GM19455 (cell line): ENCODE data around the gene DCAF15.

Experiments
- ATAC-seq: cut with Tn5 transposase; IDR thresholded peaks from one replicate; pipeline ENCODE4 v1.9.1; 2021; ENCODE audit not compliant: unreplicated experiment

DCAF15 gene

DNA sequence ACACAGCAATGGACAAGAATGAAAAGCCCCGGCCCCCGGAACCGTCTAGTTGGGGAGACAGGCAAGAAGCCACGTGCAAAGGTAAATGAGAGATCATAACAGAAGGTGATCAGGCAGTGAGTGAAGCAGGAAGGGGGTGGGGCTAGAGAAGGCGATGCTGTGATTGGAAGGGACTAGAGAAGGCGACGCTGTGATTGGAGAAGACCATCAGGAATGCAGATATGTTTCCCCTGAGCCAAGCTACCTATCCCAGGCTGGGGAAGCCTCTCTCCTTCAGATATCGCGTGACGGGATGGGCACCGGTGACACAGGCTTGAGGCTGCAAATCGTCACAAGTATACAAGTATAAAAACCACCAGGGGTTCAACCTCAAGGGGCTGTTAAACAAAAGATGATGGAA lies 21.8 kb downstream of the DCAF15 start:
- no peak for ATAC-seq

DNA sequence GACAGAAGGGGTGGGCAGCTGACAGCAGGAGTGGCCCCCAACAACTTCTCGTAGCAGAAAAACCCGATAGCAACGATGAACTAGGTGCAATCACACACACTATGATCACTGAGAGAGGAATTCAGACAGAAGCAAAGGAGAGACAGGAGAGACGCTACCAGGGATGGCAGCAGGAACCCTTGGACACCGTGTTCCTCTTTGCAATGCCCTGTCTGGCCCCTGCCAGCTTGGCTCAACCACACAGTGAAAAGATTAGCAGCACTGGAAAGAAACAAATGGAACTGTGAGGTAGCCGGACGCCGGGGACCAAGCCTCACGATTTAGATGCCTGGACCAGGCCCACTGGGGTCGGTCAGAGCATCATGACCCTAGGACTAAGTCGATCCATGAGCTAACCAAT lies 23.6 kb downstream of the DCAF15 start:
- no peak for ATAC-seq

DNA sequence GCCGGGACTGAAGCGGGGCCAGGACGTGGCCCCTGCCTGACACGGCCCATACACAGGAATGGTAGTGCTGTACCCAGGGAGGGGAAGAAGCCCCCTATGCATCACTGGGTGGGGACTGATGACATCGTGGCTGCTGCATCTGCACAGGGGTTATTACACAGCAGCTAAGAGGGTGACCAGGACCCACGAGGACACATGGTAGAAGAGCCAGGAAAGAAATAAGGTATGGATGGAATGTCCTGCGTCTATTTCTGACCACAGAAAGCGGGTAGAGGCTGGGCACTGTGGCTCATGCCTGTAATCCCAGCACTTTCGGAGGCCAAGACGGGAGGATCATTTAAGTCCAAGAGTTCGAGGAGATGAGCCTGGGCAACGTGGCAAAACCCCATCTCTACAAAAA lies 24.1 kb downstream of the DCAF15 start:
- no peak for ATAC-seq

DNA sequence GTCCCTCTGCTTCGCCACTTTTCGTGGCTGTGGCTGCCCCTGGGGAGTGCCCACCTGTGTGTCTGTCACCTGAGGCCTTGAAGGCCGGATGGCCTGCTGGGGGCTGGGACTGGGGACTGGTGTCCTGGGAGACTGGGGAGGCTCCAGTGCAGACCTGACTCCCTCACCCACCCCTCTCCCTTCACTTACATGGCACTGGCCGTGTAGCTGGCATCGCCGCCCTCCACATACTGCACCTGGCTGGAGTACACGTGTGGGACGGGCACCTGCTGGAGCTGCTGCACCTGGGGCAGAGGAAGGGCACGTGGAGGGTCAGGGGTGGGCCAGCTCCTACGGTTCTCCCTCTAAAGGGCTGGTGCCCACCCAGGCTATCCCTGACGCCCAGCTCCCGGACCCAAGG lies 25.5 kb downstream of the DCAF15 start:
- ATAC-seq: no peak

GRCh38 chr19:13978351-13979243 lies 26.3 kb downstream of the DCAF15 start:
- ATAC-seq: no peak

- ATAC-seq: no peak
Measured at GRCh38 chr19:13979244-13979615, 26.9 kb downstream of the DCAF15 start.

DNA sequence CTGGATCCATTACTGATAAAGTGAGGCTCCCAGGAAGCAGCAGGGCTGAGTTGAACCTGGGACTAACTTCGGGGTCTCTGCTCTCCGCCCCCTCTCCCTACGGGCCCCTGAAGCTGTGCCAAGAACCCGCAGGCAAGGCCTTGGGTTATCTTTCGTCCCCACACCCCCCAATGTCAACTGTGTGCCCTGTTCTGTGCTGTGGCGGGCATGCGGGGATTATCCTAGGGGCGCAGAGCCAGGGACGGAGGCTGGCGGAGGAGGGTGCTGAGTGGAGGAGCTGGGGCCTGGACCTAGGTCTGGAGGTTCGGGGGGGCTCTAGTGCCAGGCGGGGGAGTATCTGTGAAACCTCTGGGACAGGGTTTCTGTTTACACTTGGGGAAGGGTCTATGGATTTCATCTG lies 27.4 kb downstream of the DCAF15 start:
- ATAC-seq: no peak

- no peak for ATAC-seq
Measured at GRCh38 chr19:13980340-13980739, 28.0 kb downstream of the DCAF15 start.

- no peak for ATAC-seq
Measured at GRCh38 chr19:13981021-13981420, 28.7 kb downstream of the DCAF15 start.

DNA sequence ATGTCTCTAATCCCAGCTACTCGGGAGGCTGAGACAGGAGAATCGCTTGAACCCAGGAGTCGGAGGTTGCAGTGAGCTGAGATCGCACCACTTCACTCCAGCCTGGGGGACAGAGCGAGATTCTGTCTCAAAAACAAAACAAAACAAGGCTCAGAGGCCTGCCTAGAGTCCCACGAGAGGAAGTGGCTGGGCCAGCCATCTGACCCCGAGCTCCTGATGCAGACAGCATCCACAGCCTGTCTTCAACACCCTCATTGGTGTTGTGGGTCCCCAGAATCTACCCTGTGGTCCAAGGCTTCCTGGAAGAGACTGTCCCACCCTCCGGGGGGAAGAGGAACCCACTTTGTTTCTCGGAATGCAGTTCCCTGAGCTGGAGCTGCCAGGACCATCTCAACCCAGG lies 29.2 kb downstream of the DCAF15 start:
- no peak for ATAC-seq

DNA sequence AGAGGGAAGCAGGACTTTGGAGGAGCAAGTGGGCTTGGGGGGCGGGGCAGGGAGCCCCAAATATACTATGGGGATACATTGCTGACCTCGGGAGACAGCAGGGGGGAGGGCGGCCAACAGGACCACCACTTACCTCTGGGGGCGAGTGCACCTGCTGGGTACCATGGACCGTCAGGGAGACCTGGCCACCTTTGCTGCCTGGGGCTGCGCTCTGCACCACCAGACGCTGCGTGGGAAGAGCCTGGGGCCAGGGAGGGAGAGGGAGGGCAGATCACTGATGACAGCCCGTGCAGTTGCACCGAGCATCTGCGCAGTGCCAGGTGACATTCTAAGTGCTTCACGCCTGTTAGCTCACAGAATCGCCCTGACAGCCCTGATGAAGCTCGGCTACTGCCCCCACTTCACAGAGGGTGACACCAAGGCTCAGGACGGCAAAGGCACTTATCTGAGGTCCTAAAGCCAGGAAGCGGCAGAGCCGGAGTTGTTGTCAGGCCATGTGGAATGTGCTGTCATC lies 29.7 kb downstream of the DCAF15 start:
- ATAC-seq: no peak

DNA sequence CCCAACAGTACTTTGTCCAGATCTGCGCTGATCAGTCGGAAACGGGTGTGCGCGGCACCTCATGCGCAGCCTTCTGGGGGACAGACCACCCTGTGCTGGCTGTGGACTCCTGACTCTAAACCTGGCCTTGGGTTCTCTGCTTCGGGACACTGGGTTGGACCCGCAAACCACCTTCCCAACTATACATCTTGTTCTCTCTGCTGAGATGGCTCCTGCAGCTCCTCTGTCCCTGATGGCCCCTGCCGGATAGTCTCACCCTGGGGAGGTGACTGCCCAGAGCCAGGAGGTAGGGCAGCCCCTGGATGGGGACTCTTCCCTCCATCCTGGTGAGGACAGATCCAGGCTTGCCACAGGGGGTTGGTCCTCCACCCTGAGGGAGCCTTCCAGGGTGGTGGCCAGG lies 30.5 kb downstream of the DCAF15 start:
- no peak for ATAC-seq

GRCh38 chr19:13983213-13983889 lies 31.0 kb downstream of the DCAF15 start:
- ATAC-seq: no peak

GRCh38 chr19:13984186-13984585 lies 31.9 kb downstream of the DCAF15 start:
- no peak for ATAC-seq

DNA sequence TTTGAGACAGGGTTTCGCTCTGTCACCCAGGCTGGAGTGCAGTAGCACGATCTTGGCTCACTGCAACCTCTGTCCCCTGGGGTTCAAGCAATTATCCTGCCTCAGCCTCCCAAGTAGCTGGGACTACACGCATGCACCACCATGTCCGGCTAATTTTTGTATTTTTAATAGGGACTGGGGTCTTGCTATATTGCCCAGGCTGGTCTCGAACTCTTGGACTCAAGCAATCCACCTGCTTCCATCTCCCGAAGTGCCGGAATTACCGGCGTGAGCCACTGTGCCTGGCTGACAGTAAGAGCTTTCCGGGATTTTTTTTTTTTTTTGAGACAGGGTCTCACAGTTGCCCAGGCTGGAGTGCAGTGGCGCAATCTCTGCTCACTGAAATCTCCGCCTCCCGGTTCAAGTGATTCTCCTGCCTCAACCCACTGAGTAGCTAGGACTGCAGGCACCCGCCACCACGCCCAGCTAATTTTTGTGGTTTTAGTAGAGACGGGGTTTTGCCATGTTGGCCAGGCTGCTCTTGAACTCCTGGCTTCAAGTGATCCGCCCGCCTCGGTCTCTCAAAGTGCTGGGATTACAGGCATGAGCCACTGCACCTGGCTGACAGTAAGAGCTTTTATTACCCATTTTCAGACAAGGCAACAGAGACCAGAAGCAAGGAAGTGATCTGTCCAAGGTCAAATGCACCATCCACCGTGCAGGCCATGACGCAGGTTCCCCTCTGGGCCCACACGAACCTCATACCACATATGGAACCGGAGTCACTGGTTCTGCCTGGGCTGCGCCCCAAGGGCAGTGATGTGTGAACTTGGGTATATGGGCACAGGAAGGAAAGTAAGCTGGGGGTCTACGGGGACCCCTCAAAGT lies 32.8 kb downstream of the DCAF15 start:
- ATAC-seq: no peak

- ATAC-seq: peak; percentile 19
Measured at GRCh38 chr19:13985771-13986347, 33.5 kb downstream of the DCAF15 start.

DNA sequence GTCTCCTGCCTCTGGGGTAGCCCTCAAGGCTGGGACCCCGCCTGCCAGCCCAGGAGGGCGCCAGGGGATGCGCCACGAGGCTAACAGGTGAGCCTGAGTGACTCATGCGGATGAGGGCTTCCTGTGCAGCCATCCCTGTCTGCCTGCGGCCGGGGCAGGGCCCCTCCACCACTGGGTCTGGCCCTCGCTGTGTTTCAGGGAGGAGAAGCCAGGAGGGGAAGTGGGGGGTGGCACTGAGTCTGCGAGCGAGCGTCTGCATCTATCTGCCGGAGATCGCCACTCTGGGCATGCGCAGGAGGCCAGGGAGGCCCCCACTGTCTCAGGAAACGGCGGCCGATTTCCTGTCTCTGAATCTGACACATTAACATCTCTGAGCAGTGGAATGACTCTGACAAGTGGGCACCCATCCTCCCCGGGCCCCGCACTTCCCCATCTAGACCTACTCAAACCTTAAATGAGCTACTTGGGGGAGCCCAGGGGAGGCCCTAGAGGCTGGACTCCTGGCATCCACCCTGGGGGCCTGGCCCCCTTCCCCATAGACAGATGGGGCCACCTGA lies 34.1 kb downstream of the DCAF15 start:
- peak; percentile 74 for ATAC-seq

DNA sequence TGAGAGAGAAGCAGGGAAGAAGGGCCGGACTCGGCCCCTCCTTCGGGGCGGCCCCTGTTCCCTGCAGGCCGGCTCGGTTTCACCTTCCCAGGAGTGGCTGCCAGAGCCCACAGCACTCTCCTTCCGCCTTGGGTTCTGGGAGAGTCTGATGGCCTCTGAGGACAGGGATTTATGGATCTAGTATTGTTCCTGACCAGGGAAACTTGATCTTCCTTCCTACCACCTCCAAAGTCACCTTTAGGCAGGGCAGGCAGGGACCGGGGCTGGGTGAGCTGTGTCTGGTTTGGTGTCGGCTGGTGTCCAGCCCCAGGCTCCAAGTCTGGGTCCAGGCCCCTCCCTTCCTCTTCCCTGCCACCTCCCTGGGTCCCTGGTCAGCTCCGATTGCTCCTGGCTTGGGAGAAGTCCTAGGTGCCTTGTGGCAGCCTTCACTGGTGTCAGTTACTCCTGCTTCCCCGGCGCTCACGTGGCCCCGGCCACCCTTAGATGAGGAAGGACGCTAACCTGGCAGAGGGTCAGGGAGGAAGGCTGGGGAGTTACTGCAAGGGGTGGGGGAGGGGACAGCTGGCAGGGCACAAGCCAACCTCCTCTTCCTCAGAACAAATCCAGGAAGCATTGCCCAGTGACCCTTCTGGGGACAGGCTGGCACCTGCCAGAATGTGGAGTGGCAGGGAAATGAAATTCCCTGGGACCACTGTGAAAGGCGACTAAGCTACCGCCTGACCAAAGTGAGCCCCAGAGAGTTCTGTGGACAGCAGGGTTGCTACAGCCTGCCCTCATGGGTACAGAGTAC lies 35.0 kb downstream of the DCAF15 start:
- ATAC-seq: no peak

GRCh38 chr19:13989487-13989886 lies 37.2 kb downstream of the DCAF15 start:
- ATAC-seq: no peak

DNA sequence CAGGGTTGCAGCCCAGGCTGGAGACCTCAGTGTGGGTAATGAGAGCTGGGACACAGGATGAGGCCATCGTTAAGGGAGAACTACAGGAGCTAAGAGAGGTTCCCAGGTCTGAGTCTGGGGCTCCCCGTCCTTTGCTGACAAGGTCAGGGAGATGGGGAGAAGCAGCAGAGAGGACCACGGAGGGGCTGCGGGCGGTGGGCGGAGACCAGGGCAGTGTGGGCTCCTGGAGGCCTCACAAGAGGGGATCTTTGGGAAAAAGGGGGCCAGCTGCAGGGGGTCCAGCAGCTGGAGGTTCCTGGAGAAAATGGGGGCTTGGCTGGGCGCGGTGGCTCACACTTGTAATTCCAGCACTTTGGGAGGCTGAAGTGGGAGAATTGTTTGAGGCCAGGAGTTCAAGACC lies 37.8 kb downstream of the DCAF15 start:
- no peak for ATAC-seq
